Measurements from ENCODE around the gene TOR2A.

Gene TOR2A

GRCh38 chr9:127703289-127703946 is 31.7 kb downstream of the TOR2A start:
- TF ChIP-seq CTCF (IDR thresholded peaks at IDR 0.05; ENCODE audit: borderline replicate concordance, control extremely low read depth, extremely low read depth, insufficient read depth, missing control alignments) = no peak
- in situ Hi-C loops (cut with MboI; ENCODE audit: low sequenced_read_pairs, unreplicated experiment) = no loop called here
- no peak for DNase-seq (ENCODE audit: low spot score)

GRCh38 chr9:127700594-127701255 is 34.4 kb downstream of the TOR2A start:
- in situ Hi-C loops (cut with MboI; ENCODE audit: low sequenced_read_pairs, unreplicated experiment) = no loop called here
- no peak for TF ChIP-seq CTCF (IDR thresholded peaks at IDR 0.05; ENCODE audit: borderline replicate concordance, control extremely low read depth, extremely low read depth, insufficient read depth, missing control alignments)
- DNase-seq (ENCODE audit: low spot score) = no peak

GRCh38 chr9:127700140-127700539 is 35.0 kb downstream of the TOR2A start:
- no peak for TF ChIP-seq CTCF (IDR thresholded peaks at IDR 0.05; ENCODE audit: borderline replicate concordance, control extremely low read depth, extremely low read depth, insufficient read depth, missing control alignments)
- no peak for DNase-seq (ENCODE audit: low spot score)

GRCh38 chr9:127698985-127699670 is 36.0 kb downstream of the TOR2A start:
- in situ Hi-C loops (cut with MboI; ENCODE audit: low sequenced_read_pairs, unreplicated experiment) = no loop called here
- peak; percentile 97 for DNase-seq (ENCODE audit: low spot score)
- no peak for TF ChIP-seq CTCF (IDR thresholded peaks at IDR 0.05; ENCODE audit: borderline replicate concordance, control extremely low read depth, extremely low read depth, insufficient read depth, missing control alignments)

More at GRCh38 chr9:127700140-127700539, 35.0 kb downstream of the TOR2A start:
- in situ Hi-C loops (cut with MboI; ENCODE audit: low sequenced_read_pairs, unreplicated experiment) = no loop called here

- no peak for DNase-seq (ENCODE audit: low spot score)
- no peak for TF ChIP-seq CTCF (IDR thresholded peaks at IDR 0.05; ENCODE audit: borderline replicate concordance, control extremely low read depth, extremely low read depth, insufficient read depth, missing control alignments)
- in situ Hi-C loops (cut with MboI; ENCODE audit: low sequenced_read_pairs, unreplicated experiment) = no loop called here
These were observed 36.7 kb downstream of the TOR2A start for GRCh38 chr9:127698386-127698785.

GRCh38 chr9:127697575-127697974 is 37.5 kb downstream of the TOR2A start:
- in situ Hi-C loops (cut with MboI; ENCODE audit: low sequenced_read_pairs, unreplicated experiment) = no loop called here
- TF ChIP-seq CTCF (IDR thresholded peaks at IDR 0.05; ENCODE audit: borderline replicate concordance, control extremely low read depth, extremely low read depth, insufficient read depth, missing control alignments) = no peak
- no peak for DNase-seq (ENCODE audit: low spot score)

All from GM13976 (cell line).